HCT116 (cell line): ENCODE measurements around the gene MDM2. TPM values are rescaled to one million over a fixed set of nuclear protein-coding genes. Genes with fewer than 3 reads are reported as not detected.

Experiments used
- ATAC-seq: fragments of 200-7000 bp; cut with Tn5 transposase; 2 replicates; pipeline ENCODE4 v1.9.1; 2020; ENCODE audit warnings: mild to moderate bottlenecking, moderate library complexity
- BruUV-seq: library from RNA; stranded (reverse); fragments of 400-500 nt; replicated peaks from 2 replicates; lab custom pipeline; 2021; lab: Mats Ljungman, UMichigan
- CTCF ChIA-PET: fragments of 300-600 bp; sonication (Branson Sonifier 250); formaldehyde crosslinking; loops from one replicate; lab custom pipeline; 2021; ENCODE audit warnings: antibody characterized with exemption; lab: Charles Lee
- POLR2A ChIA-PET: fragments of 300-600, 350-600 bp; sonication (Branson Sonifier 250); formaldehyde crosslinking; loops from one replicate; lab custom pipeline; 2021; ENCODE audit warnings: antibody characterized with exemption; lab: Charles Lee
- RAD21 ChIA-PET, 2 experiments: fragments of 300-600 bp; sonication (Branson Sonifier 250); formaldehyde crosslinking; loops; one replicate each; lab custom pipeline; 2023; ENCODE audit warnings: low total read pairs in 2 of 2; ENCODE audit not compliant: uncharacterized antibody in 2 of 2, unreplicated experiment in 2 of 2, low non-redundant PET in 1 of 2; lab: Charles Lee
- DNase-seq: peaks from one replicate; pipeline ENCODE4 v3.0.0-alpha.2; 2010; ENCODE audit warnings: low read depth, low spot score
- H2AFZ ChIP-seq: fragments of 200-600 bp; shearing (Covaris generic), sonication (generic); 2 replicates; pipeline ENCODE4 v1.6.1; 2017; ENCODE audit warnings: low read depth, mixed run types, mixed read lengths, antibody characterized with exemption, low read length; ENCODE audit not compliant: poor library complexity, severe bottlenecking
- H3K27ac ChIP-seq: 2 replicates; pipeline ENCODE4 v1.5.1; 2012; ENCODE audit warnings: low read depth, low read length
- H3K27me3 ChIP-seq: fragments of 200-600 bp; sonication (generic); 2 replicates; pipeline ENCODE4 v1.6.1; 2016; ENCODE audit warnings: mixed run types, low read length, mixed read lengths; ENCODE audit not compliant: insufficient read depth
- H3K36me3 ChIP-seq, 2 experiments: fragments of 200-500 bp in 1 of 2; fragments of 200-600 bp in 1 of 2; sonication (Bioruptor generic) in 1 of 2; sonication (generic) in 1 of 2; 2 replicates each; pipeline versions ENCODE4 v1.5.1 to v1.6.1; 2014 to 2016; ENCODE audit warnings: low read length in 2 of 2, inconsistent platforms in 1 of 2, mixed read lengths in 1 of 2, mixed run types in 1 of 2; ENCODE audit not compliant: insufficient read depth in 2 of 2, control insufficient read depth in 1 of 2
- H3K4me1 ChIP-seq, 2 experiments: fragments of 200-600 bp in 1 of 2; sonication (generic) in 1 of 2; 2 replicates each; pipeline versions ENCODE4 v1.5.1 to v1.6.1; 2012 to 2017; ENCODE audit warnings: low read length in 2 of 2, inconsistent platforms in 1 of 2, mild to moderate bottlenecking in 1 of 2, mixed read lengths in 1 of 2, mixed run types in 1 of 2, moderate library complexity in 1 of 2; ENCODE audit not compliant: insufficient read depth in 2 of 2, control insufficient read depth in 1 of 2
- H3K4me2 ChIP-seq: fragments of 200-600 bp; sonication (generic); 2 replicates; pipeline ENCODE4 v1.6.1; 2017; ENCODE audit warnings: mixed run types, low read length, mixed read lengths
- H3K4me3 ChIP-seq, 2 experiments: fragments of 200-600 bp in 1 of 2; sonication (generic) in 1 of 2; replicated peaks in 1 of 2; 2 replicates each; pipeline ENCODE4 v1.5.1; 2011 to 2016; ENCODE audit warnings: low read length in 2 of 2, control low read depth in 1 of 2, low read depth in 1 of 2, mild to moderate bottlenecking in 1 of 2, mixed read lengths in 1 of 2, mixed run types in 1 of 2
- H3K79me2 ChIP-seq: fragments of 200-600 bp; sonication (generic); 2 replicates; pipeline ENCODE4 v1.6.1; 2017; ENCODE audit warnings: mild to moderate bottlenecking, mixed run types, low read length, moderate library complexity, mixed read lengths; ENCODE audit not compliant: insufficient read depth
- H3K9ac ChIP-seq: fragments of 200-600 bp; sonication (generic); 2 replicates; pipeline ENCODE4 v1.6.1; 2016; ENCODE audit warnings: low read length, mixed read lengths
- H3K9me2 ChIP-seq: fragments of 200-600 bp; sonication (generic), shearing (Covaris generic); 2 replicates; pipeline ENCODE4 v1.6.1; 2017; ENCODE audit warnings: mixed run types, mild to moderate bottlenecking, moderate library complexity; ENCODE audit not compliant: insufficient read depth
- H3K9me3 ChIP-seq, 2 experiments: fragments of 200-500 bp in 1 of 2; fragments of 200-600 bp in 1 of 2; sonication (Bioruptor generic) in 1 of 2; sonication (generic) in 1 of 2; 2 replicates each; pipeline ENCODE4 v1.6.1; 2014 to 2017; ENCODE audit warnings: low read length in 2 of 2, mixed read lengths in 2 of 2, inconsistent platforms in 1 of 2, low read depth in 1 of 2, mild to moderate bottlenecking in 1 of 2, mixed run types in 1 of 2, moderate library complexity in 1 of 2; ENCODE audit not compliant: control insufficient read depth in 1 of 2, insufficient read depth in 1 of 2
- H4K20me1 ChIP-seq: fragments of 200-600 bp; sonication (generic), shearing (Covaris generic); 2 replicates; pipeline ENCODE4 v1.6.1; 2017; ENCODE audit warnings: mixed run types, mild to moderate bottlenecking, moderate library complexity; ENCODE audit not compliant: insufficient read depth
- CEBPB ChIP-seq: IDR thresholded peaks from 2 replicates; pipeline ENCODE4 v1.6.1; 2012; ENCODE audit warnings: low read depth
- EGR1 ChIP-seq: IDR thresholded peaks from 2 replicates; pipeline ENCODE4 v1.6.1; 2012; ENCODE audit warnings: low read depth
- ELF1 ChIP-seq: IDR thresholded peaks from 2 replicates; pipeline ENCODE4 v1.6.1; 2012; ENCODE audit warnings: low read depth, borderline replicate concordance
- EZH2 ChIP-seq: fragments of 200-600 bp; sonication (generic); IDR thresholded peaks from 2 replicates; pipeline ENCODE4 v1.6.1; 2017; ENCODE audit warnings: antibody characterized with exemption, mixed run types
- EZH2phosphoT487 ChIP-seq: fragments of 200-600 bp; IDR thresholded peaks from 2 replicates; pipeline ENCODE4 v1.6.1; 2018; ENCODE audit warnings: antibody characterized with exemption, borderline replicate concordance
- FOSL1 ChIP-seq: IDR thresholded peaks from 2 replicates; pipeline ENCODE4 v1.6.1; 2012; ENCODE audit warnings: low read depth
- JUND ChIP-seq: IDR thresholded peaks from 2 replicates; pipeline ENCODE4 v1.6.1; 2012
- POLR2A ChIP-seq: IDR thresholded peaks from 2 replicates; pipeline ENCODE4 v1.7.0; 2011; ENCODE audit warnings: borderline replicate concordance; ENCODE audit not compliant: insufficient read depth, insufficient read length; ENCODE audit errors: extremely low read depth
- POLR2AphosphoS5 ChIP-seq: IDR thresholded peaks from 2 replicates; pipeline ENCODE4 v1.6.1; 2011; ENCODE audit warnings: mild to moderate bottlenecking, low read depth, low read length, moderate library complexity
- RAD21 ChIP-seq: IDR thresholded peaks from 2 replicates; pipeline ENCODE4 v1.6.1; 2012; ENCODE audit warnings: low read depth, mild to moderate bottlenecking
- SIN3A ChIP-seq: IDR thresholded peaks from 2 replicates; pipeline ENCODE4 v1.6.1; 2012; ENCODE audit warnings: low read depth
- SP1 ChIP-seq: IDR thresholded peaks from 2 replicates; pipeline ENCODE4 v1.6.1; 2012; ENCODE audit warnings: low read depth
- SRF ChIP-seq: IDR thresholded peaks from 2 replicates; pipeline ENCODE4 v1.6.1; 2012; ENCODE audit warnings: low read depth
- ZNF274 ChIP-seq: fragments of 200-500 bp; sonication (Bioruptor generic); IDR thresholded peaks from 2 replicates; pipeline ENCODE4 v1.6.1; 2014; ENCODE audit warnings: mild to moderate bottlenecking, low read depth, low read length, inconsistent platforms
- intact Hi-C: fragments of 100-400 bp; cut with micrococcal nuclease; formaldehyde crosslinking; loops from 2 replicates; pipeline ENCODE4 v1.10.0; 2022
- total RNA-seq: library from RNA; stranded (reverse); gene quantifications from one replicate; pipeline ENCODE4 v1.2.1, GENCODE V29; 2021; ENCODE audit not compliant: unreplicated experiment
- TF ChIP-seq, protein P1 (sequence below), 3 experiments: fragments of 200-600 bp in 1 of 3; sonication (generic) in 1 of 3; IDR thresholded peaks in 2 of 3; conservative IDR thresholded peaks in 1 of 3; 2 replicates each; pipeline ENCODE4 v1.5.1; 2012 to 2017; ENCODE audit warnings: low read depth in 2 of 3, low read length in 2 of 3, antibody characterized with exemption in 1 of 3, borderline replicate concordance in 1 of 3, control low read depth in 1 of 3, mild to moderate bottlenecking in 1 of 3, mixed read lengths in 1 of 3, mixed run types in 1 of 3, moderate library complexity in 1 of 3; ENCODE audit not compliant: insufficient read depth in 1 of 3
- TF ChIP-seq, protein P2 (sequence below): IDR thresholded peaks from 2 replicates; pipeline ENCODE4 v1.6.1; 2012; ENCODE audit warnings: low read depth
- TF ChIP-seq, protein P3 (sequence below): IDR thresholded peaks from 2 replicates; pipeline ENCODE4 v1.6.1; 2012
- TF ChIP-seq, protein P4 (sequence below): IDR thresholded peaks from 2 replicates; pipeline ENCODE4 v1.6.1; 2011; ENCODE audit warnings: mild to moderate bottlenecking, low read length, moderate library complexity; ENCODE audit not compliant: insufficient replicate concordance; ENCODE audit errors: extremely low read depth

MDM2 gene
- total RNA-seq, 1 experiment from 2014 or later = 170 TPM

DNA sequence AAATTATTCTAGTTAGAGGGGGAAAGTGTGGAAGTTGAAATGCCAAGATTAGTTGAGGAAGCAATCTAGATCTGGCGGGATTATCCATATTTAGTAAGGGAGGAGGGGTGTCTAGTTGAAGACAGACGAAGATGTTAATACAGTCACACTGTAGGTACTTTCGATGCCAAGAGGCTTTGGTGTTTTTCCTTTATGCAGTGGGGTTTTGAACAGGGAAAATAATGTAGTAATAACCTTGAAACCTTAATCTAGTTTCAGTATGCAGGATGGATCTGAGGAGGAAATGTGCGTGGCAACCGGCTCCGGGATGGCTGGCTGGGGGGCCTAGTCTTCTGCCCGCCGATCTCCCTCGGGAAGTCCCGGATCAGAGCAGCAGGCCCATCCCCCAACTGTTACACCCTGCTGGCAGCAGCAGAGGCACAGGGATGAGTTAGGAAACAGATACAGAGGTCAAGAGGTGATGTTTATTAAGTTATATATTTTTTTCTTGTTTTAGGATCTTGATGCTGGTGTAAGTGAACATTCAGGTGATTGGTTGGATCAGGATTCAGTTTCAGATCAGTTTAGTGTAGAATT, 27.4 kb downstream of the MDM2 start:
- intact Hi-C loops = no loop called here
- Histone ChIP-seq H3K79me2 (peaks cover 49% of the 10 kb centered on the region), H2AFZ (no peak overlapping the region), H3K9ac (no peak overlapping the region), H3K4me2 (no peak overlapping the region), H3K4me3 (no peak overlapping the region), H3K36me3 (peaks cover 55 to 66% of the 10 kb centered on the region in 2 experiments), H3K27ac (no peak overlapping the region), H3K9me3 (no peaks in the 10 kb centered on the region), H4K20me1 (peaks cover 5% of the 10 kb centered on the region), H3K9me2 (no peaks in the 10 kb centered on the region), H3K4me1 (no peaks in the 10 kb centered on the region), H3K27me3 (no peaks in the 10 kb centered on the region)
- ChIA-PET CTCF (no interaction called here), POLR2A (no interaction called here), RAD21 (no interaction called here)
- TF ChIP-seq POLR2AphosphoS5 (no peak), SP1 (no peak), SIN3A (no peak), FOSL1 (no peak), EZH2 (no peak), EZH2phosphoT487 (no peak), ZNF274 (no peak), POLR2A (no peak), SRF (no peak), EGR1 (no peak), JUND (no peak), CEBPB (no peak), RAD21 (no peak), ELF1 (no peak)
- TF ChIP-seq, protein P1, sequence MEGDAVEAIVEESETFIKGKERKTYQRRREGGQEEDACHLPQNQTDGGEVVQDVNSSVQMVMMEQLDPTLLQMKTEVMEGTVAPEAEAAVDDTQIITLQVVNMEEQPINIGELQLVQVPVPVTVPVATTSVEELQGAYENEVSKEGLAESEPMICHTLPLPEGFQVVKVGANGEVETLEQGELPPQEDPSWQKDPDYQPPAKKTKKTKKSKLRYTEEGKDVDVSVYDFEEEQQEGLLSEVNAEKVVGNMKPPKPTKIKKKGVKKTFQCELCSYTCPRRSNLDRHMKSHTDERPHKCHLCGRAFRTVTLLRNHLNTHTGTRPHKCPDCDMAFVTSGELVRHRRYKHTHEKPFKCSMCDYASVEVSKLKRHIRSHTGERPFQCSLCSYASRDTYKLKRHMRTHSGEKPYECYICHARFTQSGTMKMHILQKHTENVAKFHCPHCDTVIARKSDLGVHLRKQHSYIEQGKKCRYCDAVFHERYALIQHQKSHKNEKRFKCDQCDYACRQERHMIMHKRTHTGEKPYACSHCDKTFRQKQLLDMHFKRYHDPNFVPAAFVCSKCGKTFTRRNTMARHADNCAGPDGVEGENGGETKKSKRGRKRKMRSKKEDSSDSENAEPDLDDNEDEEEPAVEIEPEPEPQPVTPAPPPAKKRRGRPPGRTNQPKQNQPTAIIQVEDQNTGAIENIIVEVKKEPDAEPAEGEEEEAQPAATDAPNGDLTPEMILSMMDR (IDR thresholded peaks at IDR 0.05 in 2 of 3, conservative IDR thresholded peaks at IDR 0.05 in 1 of 3; ENCODE audit: borderline replicate concordance in 1 of 3, insufficient read depth in 1 of 3, low read depth in 2 of 3, low read length in 2 of 3) = no peak
- TF ChIP-seq, protein P2, sequence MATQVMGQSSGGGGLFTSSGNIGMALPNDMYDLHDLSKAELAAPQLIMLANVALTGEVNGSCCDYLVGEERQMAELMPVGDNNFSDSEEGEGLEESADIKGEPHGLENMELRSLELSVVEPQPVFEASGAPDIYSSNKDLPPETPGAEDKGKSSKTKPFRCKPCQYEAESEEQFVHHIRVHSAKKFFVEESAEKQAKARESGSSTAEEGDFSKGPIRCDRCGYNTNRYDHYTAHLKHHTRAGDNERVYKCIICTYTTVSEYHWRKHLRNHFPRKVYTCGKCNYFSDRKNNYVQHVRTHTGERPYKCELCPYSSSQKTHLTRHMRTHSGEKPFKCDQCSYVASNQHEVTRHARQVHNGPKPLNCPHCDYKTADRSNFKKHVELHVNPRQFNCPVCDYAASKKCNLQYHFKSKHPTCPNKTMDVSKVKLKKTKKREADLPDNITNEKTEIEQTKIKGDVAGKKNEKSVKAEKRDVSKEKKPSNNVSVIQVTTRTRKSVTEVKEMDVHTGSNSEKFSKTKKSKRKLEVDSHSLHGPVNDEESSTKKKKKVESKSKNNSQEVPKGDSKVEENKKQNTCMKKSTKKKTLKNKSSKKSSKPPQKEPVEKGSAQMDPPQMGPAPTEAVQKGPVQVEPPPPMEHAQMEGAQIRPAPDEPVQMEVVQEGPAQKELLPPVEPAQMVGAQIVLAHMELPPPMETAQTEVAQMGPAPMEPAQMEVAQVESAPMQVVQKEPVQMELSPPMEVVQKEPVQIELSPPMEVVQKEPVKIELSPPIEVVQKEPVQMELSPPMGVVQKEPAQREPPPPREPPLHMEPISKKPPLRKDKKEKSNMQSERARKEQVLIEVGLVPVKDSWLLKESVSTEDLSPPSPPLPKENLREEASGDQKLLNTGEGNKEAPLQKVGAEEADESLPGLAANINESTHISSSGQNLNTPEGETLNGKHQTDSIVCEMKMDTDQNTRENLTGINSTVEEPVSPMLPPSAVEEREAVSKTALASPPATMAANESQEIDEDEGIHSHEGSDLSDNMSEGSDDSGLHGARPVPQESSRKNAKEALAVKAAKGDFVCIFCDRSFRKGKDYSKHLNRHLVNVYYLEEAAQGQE = no peak
- TF ChIP-seq, protein P3, sequence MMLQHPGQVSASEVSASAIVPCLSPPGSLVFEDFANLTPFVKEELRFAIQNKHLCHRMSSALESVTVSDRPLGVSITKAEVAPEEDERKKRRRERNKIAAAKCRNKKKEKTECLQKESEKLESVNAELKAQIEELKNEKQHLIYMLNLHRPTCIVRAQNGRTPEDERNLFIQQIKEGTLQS = no peak
- TF ChIP-seq, protein P4, sequence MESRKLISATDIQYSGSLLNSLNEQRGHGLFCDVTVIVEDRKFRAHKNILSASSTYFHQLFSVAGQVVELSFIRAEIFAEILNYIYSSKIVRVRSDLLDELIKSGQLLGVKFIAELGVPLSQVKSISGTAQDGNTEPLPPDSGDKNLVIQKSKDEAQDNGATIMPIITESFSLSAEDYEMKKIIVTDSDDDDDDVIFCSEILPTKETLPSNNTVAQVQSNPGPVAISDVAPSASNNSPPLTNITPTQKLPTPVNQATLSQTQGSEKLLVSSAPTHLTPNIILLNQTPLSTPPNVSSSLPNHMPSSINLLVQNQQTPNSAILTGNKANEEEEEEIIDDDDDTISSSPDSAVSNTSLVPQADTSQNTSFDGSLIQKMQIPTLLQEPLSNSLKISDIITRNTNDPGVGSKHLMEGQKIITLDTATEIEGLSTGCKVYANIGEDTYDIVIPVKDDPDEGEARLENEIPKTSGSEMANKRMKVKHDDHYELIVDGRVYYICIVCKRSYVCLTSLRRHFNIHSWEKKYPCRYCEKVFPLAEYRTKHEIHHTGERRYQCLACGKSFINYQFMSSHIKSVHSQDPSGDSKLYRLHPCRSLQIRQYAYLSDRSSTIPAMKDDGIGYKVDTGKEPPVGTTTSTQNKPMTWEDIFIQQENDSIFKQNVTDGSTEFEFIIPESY = no peak
- no peak for DNase-seq
- BruUV-seq = no TSS peak
- no peak for ATAC-seq
